ENCODE data around the gene PADI2. TPM values are rescaled to one million over a fixed set of nuclear protein-coding genes. Genes with fewer than 3 reads are reported as not detected.

PADI2 gene
- total RNA-seq, 1 experiment from 2014 or later: 27.7 TPM

DNA sequence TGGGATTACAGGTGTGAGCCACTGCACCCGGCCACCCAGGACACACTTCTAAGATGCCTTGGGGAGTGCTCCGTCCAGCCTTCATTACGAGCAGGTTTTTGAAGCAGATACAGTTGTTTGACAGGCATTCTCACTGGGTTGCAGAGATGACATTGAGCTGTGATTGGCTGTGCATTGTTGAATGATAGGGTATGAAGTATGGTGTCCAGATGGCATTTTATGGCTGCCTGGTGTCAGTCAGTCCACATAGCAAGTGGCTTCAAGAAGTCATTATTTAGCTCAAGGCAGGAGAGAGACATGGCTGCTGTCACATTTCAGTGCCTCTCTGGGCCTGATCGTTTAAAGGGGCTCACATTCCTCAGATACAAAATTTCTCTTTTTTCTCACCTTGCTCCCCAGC, 14.8 kb upstream of the PADI2 start:
- Histone ChIP-seq H3K27me3 (replicated peaks; ENCODE audit: insufficient read depth, low read depth, low read length, poor library complexity) (no peaks in the 10 kb centered on the region), H3K4me1 (ENCODE audit: insufficient read depth, low read length, poor library complexity, severe bottlenecking) (peaks cover 12% of the 10 kb centered on the region), H3K4me3 (ENCODE audit: low read depth, low read length, poor library complexity, severe bottlenecking) (no peak overlapping the region), H3K36me3 (ENCODE audit: insufficient read depth, low read length, poor library complexity, severe bottlenecking) (no peaks in the 10 kb centered on the region), H3K27ac (ENCODE audit: low read depth, low read length, poor library complexity, severe bottlenecking) (no peak overlapping the region), H3K9me3 (ENCODE audit: low read depth, low read length, poor library complexity, severe bottlenecking) (no peaks in the 10 kb centered on the region)
- TF ChIP-seq EZH2 (IDR thresholded peaks at IDR 0.05; ENCODE audit: borderline replicate concordance, low read depth, low read length, poor library complexity, severe bottlenecking): no peak
- TF ChIP-seq, protein P1, sequence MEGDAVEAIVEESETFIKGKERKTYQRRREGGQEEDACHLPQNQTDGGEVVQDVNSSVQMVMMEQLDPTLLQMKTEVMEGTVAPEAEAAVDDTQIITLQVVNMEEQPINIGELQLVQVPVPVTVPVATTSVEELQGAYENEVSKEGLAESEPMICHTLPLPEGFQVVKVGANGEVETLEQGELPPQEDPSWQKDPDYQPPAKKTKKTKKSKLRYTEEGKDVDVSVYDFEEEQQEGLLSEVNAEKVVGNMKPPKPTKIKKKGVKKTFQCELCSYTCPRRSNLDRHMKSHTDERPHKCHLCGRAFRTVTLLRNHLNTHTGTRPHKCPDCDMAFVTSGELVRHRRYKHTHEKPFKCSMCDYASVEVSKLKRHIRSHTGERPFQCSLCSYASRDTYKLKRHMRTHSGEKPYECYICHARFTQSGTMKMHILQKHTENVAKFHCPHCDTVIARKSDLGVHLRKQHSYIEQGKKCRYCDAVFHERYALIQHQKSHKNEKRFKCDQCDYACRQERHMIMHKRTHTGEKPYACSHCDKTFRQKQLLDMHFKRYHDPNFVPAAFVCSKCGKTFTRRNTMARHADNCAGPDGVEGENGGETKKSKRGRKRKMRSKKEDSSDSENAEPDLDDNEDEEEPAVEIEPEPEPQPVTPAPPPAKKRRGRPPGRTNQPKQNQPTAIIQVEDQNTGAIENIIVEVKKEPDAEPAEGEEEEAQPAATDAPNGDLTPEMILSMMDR (conservative IDR thresholded peaks at IDR 0.05; ENCODE audit: low read depth, low read length): no peak
- ChIA-PET POLR2A (ENCODE audit: low non-redundant PET) (no interaction called here), CTCF (no interaction called here)
- intact Hi-C loops (cut with micrococcal nuclease; ENCODE audit: unreplicated experiment): no loop called here
- DNase-seq (ENCODE audit: low spot score): no peak
- BruUV-seq (replicated peaks): no TSS peak

DNA sequence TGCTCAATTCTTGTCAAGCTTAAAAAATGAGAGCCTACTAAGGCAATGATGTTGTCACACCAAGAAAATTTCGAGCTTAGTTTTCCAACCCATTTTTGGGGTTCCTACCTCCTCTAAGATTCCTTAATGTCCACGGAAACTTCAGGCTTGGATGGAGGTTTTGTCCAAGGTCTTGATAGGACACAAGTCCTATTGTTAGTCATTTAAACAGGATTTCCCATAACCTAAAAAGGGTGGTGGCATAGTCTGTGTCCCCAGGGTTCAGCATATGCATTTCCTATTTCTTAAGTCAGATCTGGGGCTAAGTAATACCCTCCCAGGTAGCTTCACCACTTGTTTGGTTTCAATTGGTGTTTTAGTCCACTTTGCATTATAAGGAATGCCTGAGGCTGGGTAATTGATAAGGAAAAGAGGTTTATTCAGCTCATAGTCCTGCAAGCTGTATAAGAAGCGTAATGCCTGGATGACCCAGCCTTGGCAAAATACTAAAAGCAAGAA, 10.9 kb upstream of the PADI2 start:
- H3K36me3 ChIP-seq (ENCODE audit: insufficient read depth, low read length, poor library complexity, severe bottlenecking): no peaks in the 10 kb centered on the region
- POLR2A ChIA-PET (ENCODE audit: low non-redundant PET): no interaction called here

DNA sequence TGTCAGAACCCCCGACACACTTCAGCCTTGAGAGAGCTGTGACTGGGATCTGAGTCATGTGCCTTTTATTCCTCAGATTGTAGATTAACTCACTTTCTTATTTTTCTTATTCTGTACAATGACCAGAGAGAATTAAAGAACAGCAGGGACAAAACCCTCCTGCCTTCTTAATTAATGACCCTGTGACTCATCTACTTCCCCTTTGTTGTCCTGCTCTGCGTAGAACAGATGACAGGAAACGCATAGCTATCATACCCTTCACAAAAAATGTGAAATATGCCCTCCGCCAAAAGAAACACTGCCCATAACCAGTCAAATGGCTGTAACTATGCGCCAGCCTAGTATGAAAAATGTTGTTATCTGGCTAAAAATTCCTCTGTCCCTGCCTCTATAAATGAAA, 9.1 kb upstream of the PADI2 start:
- H3K4me1 ChIP-seq (ENCODE audit: insufficient read depth, low read length, poor library complexity, severe bottlenecking): peaks cover 34% of the 10 kb centered on the region
- no peak overlapping the region for H3K4me3 ChIP-seq (ENCODE audit: low read depth, low read length, poor library complexity, severe bottlenecking)
- no TSS peak for BruUV-seq (replicated peaks)
- CTCF ChIA-PET: interaction anchor here (1.0 to 1.9 kb wide), 2 partner anchors 109 to 111 kb away, joined by 3 to 10 read pairs; no protein-coding TSS in a partner anchor
- intact Hi-C loops (cut with micrococcal nuclease; ENCODE audit: unreplicated experiment): loop anchor here (1.0 to 10.0 kb wide), 4 partner anchors 64 to 276 kb away; no protein-coding TSS in a partner anchor
- no peaks in the 10 kb centered on the region for H3K9me3 ChIP-seq (ENCODE audit: low read depth, low read length, poor library complexity, severe bottlenecking)
- H3K36me3 ChIP-seq (ENCODE audit: insufficient read depth, low read length, poor library complexity, severe bottlenecking): no peaks in the 10 kb centered on the region
- DNase-seq (ENCODE audit: low spot score): peak; percentile 96
- no peaks in the 10 kb centered on the region for H3K27me3 ChIP-seq (replicated peaks; ENCODE audit: insufficient read depth, low read depth, low read length, poor library complexity)
- H3K27ac ChIP-seq (ENCODE audit: low read depth, low read length, poor library complexity, severe bottlenecking): peak overlapping the region; percentile 78
- no peak for TF ChIP-seq EZH2 (IDR thresholded peaks at IDR 0.05; ENCODE audit: borderline replicate concordance, low read depth, low read length, poor library complexity, severe bottlenecking)
- TF ChIP-seq, protein P1 (conservative IDR thresholded peaks at IDR 0.05; ENCODE audit: low read depth, low read length): no peak
- POLR2A ChIA-PET (ENCODE audit: low non-redundant PET): interaction anchor here (0.6 to 0.7 kb wide), 3 partner anchors 80 to 107 kb away, joined by 3 to 19 read pairs (median 3); no protein-coding TSS in a partner anchor

More for the DNA sequence above, 10.9 kb upstream of the PADI2 start:
- intact Hi-C loops (cut with micrococcal nuclease; ENCODE audit: unreplicated experiment): no loop called here
- H3K4me1 ChIP-seq (ENCODE audit: insufficient read depth, low read length, poor library complexity, severe bottlenecking): peaks cover 34% of the 10 kb centered on the region
- DNase-seq (ENCODE audit: low spot score): no peak
- peak overlapping the region; percentile 78 for H3K27ac ChIP-seq (ENCODE audit: low read depth, low read length, poor library complexity, severe bottlenecking)
- H3K27me3 ChIP-seq (replicated peaks; ENCODE audit: insufficient read depth, low read depth, low read length, poor library complexity): no peaks in the 10 kb centered on the region
- TF ChIP-seq EZH2 (IDR thresholded peaks at IDR 0.05; ENCODE audit: borderline replicate concordance, low read depth, low read length, poor library complexity, severe bottlenecking): no peak
- TF ChIP-seq, protein P1 (conservative IDR thresholded peaks at IDR 0.05; ENCODE audit: low read depth, low read length): no peak
- CTCF ChIA-PET: interaction anchor here (0.6 kb wide), 1 partner anchor 179 kb away, joined by 5 read pairs; no protein-coding TSS in a partner anchor
- H3K9me3 ChIP-seq (ENCODE audit: low read depth, low read length, poor library complexity, severe bottlenecking): no peaks in the 10 kb centered on the region
- no peak overlapping the region for H3K4me3 ChIP-seq (ENCODE audit: low read depth, low read length, poor library complexity, severe bottlenecking)
- no TSS peak for BruUV-seq (replicated peaks)
